ENCODE results near the gene NGLY1. TPM values are rescaled to one million over a fixed set of nuclear protein-coding genes. Genes with fewer than 3 reads are reported as not detected.

The NGLY1 gene
- total RNA-seq, 1 donor from 2014 or later = 33.4 TPM

GRCh38 chr3:25817638-25818037 is 34.4 kb upstream of the NGLY1 start:
- DNase-seq (no peak), ATAC-seq (no peak)
- H3K4me3 ChIP-seq = no peak overlapping the region
- no peak for TF ChIP-seq CTCF (IDR thresholded peaks at IDR 0.05)
- intact Hi-C loops (cut with DNase I) = no loop called here
- no peaks in the 10 kb centered on the region for H3K4me1 ChIP-seq
- H3K36me3 ChIP-seq = no peaks in the 10 kb centered on the region
- H3K27me3 ChIP-seq = no peaks in the 10 kb centered on the region
- H3K9me3 ChIP-seq = no peaks in the 10 kb centered on the region
- H3K27ac ChIP-seq = no peak overlapping the region

GRCh38 chr3:25817107-25817506 is 33.9 kb upstream of the NGLY1 start:
- no peak overlapping the region for H3K4me3 ChIP-seq
- ATAC-seq (no peak), DNase-seq (no peak)
- no peak for TF ChIP-seq CTCF (IDR thresholded peaks at IDR 0.05)
- H3K9me3 ChIP-seq = no peaks in the 10 kb centered on the region
- intact Hi-C loops (cut with DNase I) = no loop called here
- no peaks in the 10 kb centered on the region for H3K4me1 ChIP-seq
- H3K27ac ChIP-seq = no peak overlapping the region
- no peaks in the 10 kb centered on the region for H3K27me3 ChIP-seq
- no peaks in the 10 kb centered on the region for H3K36me3 ChIP-seq

- Histone ChIP-seq H3K9me3 (no peaks in the 10 kb centered on the region), H3K36me3 (no peaks in the 10 kb centered on the region), H3K4me3 (no peak overlapping the region), H3K4me1 (no peaks in the 10 kb centered on the region), H3K27me3 (no peaks in the 10 kb centered on the region), H3K27ac (no peak overlapping the region)
- intact Hi-C loops (cut with DNase I) = no loop called here
- DNase-seq = no peak
- no peak for TF ChIP-seq CTCF (IDR thresholded peaks at IDR 0.05)
- ATAC-seq = no peak
Measured at GRCh38 chr3:25812644-25813043, 29.4 kb upstream of the NGLY1 start.

- Histone ChIP-seq H3K27ac (no peak overlapping the region), H3K4me1 (no peaks in the 10 kb centered on the region), H3K9me3 (no peaks in the 10 kb centered on the region), H3K27me3 (no peaks in the 10 kb centered on the region), H3K4me3 (no peak overlapping the region), H3K36me3 (no peaks in the 10 kb centered on the region)
- no peak for DNase-seq
- intact Hi-C loops (cut with DNase I) = no loop called here
- TF ChIP-seq CTCF (IDR thresholded peaks at IDR 0.05) = no peak
- no peak for ATAC-seq
Measured at GRCh38 chr3:25804676-25805075, 21.4 kb upstream of the NGLY1 start.

- Histone ChIP-seq H3K27me3 (no peaks in the 10 kb centered on the region), H3K4me1 (no peaks in the 10 kb centered on the region), H3K9me3 (no peaks in the 10 kb centered on the region), H3K27ac (no peak overlapping the region), H3K36me3 (no peaks in the 10 kb centered on the region), H3K4me3 (no peak overlapping the region)
- ATAC-seq (no peak), DNase-seq (no peak)
- TF ChIP-seq CTCF (IDR thresholded peaks at IDR 0.05) = no peak
- intact Hi-C loops (cut with DNase I) = no loop called here
Measured at GRCh38 chr3:25803833-25804232, 20.6 kb upstream of the NGLY1 start.

GRCh38 chr3:25801786-25802185 is 18.5 kb upstream of the NGLY1 start:
- no peaks in the 10 kb centered on the region for H3K27me3 ChIP-seq
- no peak for ATAC-seq
- no peak overlapping the region for H3K4me3 ChIP-seq
- no peak for TF ChIP-seq CTCF (IDR thresholded peaks at IDR 0.05)
- no peak overlapping the region for H3K27ac ChIP-seq
- H3K4me1 ChIP-seq = no peaks in the 10 kb centered on the region
- intact Hi-C loops (cut with DNase I) = no loop called here
- DNase-seq = no peak
- H3K9me3 ChIP-seq = no peaks in the 10 kb centered on the region
- no peaks in the 10 kb centered on the region for H3K36me3 ChIP-seq
